Stimulated activated CD4-positive, alpha-beta T cell treated with anti-CD3 and anti-CD28 coated beads, Interleukin-15, amount 100 ng/mL, for 1 hour (primary cell): ENCODE data around the gene KL.

Source experiments
- DNase-seq, 2 donors: peaks; one replicate each; pipeline ENCODE4 v3.0.0-alpha.2; 2020; ENCODE audit warnings: low read depth in 1 of 2, low spot score in 1 of 2

The KL gene

DNA sequence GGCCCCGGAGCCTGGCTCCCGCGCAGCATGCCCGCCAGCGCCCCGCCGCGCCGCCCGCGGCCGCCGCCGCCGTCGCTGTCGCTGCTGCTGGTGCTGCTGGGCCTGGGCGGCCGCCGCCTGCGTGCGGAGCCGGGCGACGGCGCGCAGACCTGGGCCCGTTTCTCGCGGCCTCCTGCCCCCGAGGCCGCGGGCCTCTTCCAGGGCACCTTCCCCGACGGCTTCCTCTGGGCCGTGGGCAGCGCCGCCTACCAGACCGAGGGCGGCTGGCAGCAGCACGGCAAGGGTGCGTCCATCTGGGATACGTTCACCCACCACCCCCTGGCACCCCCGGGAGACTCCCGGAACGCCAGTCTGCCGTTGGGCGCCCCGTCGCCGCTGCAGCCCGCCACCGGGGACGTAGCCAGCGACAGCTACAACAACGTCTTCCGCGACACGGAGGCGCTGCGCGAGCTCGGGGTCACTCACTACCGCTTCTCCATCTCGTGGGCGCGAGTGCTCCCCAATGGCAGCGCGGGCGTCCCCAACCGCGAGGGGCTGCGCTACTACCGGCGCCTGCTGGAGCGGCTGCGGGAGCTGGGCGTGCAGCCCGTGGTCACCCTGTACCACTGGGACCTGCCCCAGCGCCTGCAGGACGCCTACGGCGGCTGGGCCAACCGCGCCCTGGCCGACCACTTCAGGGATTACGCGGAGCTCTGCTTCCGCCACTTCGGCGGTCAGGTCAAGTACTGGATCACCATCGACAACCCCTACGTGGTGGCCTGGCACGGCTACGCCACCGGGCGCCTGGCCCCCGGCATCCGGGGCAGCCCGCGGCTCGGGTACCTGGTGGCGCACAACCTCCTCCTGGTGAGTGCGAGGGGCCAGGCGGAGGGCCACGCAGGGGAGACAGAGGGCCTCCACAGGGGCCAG lies at the start of gene KL:
KL (plus strand) TSS at position 10 of the 909 bp plus-strand sequence; CDS start at position 28, 18 bp downstream.
- DNase-seq: no peak

GRCh38 chr13:32967584-32968182 lies 48.5 kb upstream of the KL start:
- no peak for DNase-seq

- DNase-seq: no peak
Measured at GRCh38 chr13:32968316-32968715, 47.9 kb upstream of the KL start.

- no peak for DNase-seq
Measured at GRCh38 chr13:32968793-32969192, 47.4 kb upstream of the KL start.

DNA sequence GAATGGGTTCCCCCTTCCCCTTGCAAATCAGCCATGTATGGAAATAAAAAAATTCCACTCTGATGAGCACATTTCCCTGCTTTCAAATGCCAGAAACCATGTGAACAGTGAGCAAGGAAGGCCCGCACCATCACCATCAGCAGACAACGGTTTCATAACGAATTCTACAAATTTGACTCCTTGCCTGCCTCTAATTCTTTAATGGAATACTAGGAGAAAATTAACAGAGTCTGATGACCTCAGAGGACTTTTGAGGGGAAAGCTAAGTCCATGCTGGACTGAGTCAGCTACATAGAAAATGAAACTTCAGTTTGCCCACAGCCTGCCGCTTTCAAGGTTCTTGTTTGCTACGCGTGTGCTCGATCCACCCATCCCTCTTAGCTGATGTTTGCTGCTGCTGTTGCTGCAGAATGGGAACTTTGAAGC lies 46.7 kb upstream of the KL start:
- no peak for DNase-seq

- DNase-seq: no peak
Measured at GRCh38 chr13:32976056-32976805, 40.0 kb upstream of the KL start.

GRCh38 chr13:32976912-32977311 lies 39.3 kb upstream of the KL start:
- DNase-seq: no peak

GRCh38 chr13:32977321-32977720 lies 38.9 kb upstream of the KL start:
- DNase-seq: no peak

- no peak for DNase-seq
Measured at GRCh38 chr13:32978278-32978677, 37.9 kb upstream of the KL start.

DNA sequence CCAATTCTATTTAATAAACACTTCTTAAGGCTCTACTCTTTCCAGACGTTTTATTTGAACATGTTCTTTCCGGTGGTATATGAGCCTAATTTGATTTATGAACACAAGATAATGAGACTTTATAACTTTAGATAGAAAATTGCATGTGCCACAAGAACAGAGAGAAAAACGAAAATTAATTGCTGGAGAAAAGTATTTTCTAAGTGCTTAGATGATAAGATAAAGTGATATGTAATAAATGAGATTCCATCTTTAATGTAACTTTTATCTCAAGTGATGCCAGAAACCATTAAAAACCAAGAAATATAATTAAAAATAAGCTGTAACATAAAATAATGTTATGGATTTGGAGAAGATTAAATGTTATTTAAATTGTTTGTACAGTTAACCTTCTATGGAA lies 33.2 kb upstream of the KL start:
- no peak for DNase-seq

DNA sequence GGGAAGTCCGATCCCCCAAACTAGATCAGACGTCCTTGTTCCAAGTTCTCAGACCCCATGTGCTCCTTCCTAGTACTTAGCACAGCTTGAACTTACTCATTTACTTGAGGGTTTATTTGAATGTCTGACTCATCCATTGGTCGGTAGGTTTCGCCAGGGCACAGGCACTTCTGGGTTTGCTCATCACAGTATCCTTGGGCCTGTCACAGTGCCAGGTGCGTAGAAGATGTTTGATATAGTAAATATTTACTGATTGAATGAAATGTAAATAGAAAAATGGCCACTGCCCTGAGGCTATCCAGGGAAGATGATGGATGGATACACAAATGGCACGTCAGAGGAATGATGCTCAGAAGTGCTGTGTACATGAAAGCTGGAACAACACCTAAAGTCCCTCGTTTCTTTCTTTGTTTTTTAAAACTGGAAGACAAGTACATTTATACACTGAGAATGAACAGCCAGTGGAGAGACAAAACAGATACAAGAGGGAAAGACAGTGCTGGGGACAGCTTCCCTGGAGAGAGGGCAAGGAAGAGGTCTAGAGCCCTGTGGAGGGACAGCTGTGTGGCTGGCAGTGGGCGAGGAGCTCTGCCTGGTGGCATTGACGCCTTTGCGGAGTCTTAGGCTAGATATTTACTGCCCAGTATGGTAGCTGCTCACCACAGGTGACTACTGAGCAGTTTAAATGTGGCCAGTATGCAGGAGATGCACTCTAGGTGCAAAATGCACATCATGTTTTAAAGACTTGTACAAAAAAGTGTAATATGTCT lies 31.2 kb upstream of the KL start:
- DNase-seq: no peak

GRCh38 chr13:32986552-32986951 lies 29.7 kb upstream of the KL start:
- no peak for DNase-seq

DNA sequence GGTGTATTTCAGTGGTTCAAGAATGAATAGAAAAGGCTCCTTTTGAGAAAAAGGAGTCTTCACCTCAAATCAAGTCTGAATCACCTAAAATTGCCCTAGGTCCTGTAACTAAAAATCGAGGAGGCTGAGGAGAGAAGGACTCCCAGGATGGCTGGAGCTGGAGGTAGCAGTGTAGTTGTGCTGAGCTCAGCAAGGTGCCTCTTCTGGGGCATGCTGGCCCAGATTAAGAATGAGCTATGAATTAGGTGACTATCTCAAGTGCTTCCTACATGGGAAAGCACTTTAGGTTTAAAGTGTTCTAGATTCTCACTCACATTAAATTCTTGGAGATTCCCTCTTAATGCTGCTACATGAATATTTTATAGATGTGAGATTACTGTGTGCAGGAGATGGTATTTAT lies 28.8 kb upstream of the KL start:
- DNase-seq: no peak

- DNase-seq: no peak
Measured at GRCh38 chr13:32988608-32989289, 27.5 kb upstream of the KL start.

GRCh38 chr13:32989290-32989667 lies 26.9 kb upstream of the KL start:
- DNase-seq: no peak

GRCh38 chr13:32989942-32990341 lies 26.3 kb upstream of the KL start:
- DNase-seq: no peak

- no peak for DNase-seq
Measured at GRCh38 chr13:32993145-32993544, 23.1 kb upstream of the KL start.

DNA sequence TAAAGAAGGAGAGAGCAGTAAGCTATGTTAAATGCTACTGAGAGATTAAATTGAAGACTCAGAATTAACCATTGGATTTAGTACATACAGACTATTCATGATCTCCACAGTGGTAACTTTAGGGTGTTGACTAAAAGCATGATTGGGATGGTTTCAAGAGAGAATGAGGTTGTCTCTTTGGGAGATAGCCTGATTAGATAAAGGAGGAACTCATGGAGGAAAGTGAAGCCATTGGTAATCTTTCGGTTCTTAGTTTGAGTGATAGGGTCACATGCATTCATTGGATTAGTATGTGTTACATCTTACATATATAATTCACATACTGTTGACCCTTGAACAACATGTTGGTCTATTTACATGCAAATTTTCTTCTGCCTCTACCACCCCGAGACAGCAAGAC lies 18.8 kb upstream of the KL start:
- no peak for DNase-seq

DNA sequence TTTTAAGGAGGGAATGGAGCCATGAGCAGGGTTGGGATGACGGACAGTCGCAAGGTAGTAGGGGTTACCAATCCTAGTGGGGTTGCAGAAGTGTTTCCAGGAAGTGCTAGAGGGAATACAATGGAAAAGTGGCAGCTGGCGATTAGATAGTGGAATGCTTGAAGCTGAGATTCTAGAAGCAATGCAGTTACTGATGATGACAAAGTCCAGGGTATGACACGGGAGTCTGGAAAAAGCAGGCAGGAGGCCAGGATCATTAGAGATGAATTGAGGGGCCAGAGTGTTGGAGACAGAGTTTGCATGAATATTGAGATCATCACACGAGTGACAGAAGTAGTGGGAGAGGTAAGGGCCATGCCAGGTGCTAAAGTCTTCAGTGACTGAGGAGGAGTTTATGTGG lies 17.3 kb upstream of the KL start:
- DNase-seq: no peak

- no peak for DNase-seq
Measured at GRCh38 chr13:33000365-33000764, 15.9 kb upstream of the KL start.
